Omental fat pad (tissue), 4 donors: Measurements from ENCODE around the gene CNP. TPM values are rescaled to one million over a fixed set of nuclear protein-coding genes. Genes with fewer than 3 reads are reported as not detected.
"Not testable (repeated sequence)": the region's sequence is repeated elsewhere in the genome, so short reads cannot be mapped to it uniquely, and the experiment has no call there.

Experiments
- ATAC-seq: fragments of 150-250 bp; one replicate; pipeline ENCODE4 v1.9.1; 2016; ENCODE audit warnings: mild to moderate bottlenecking, moderate library complexity; ENCODE audit not compliant: low FRiP score
- DNase-seq: peaks from one replicate; pipeline ENCODE4 v3.0.0-alpha.2; 2019; ENCODE audit warnings: low spot score
- CTCF ChIP-seq, 3 donors: fragments of 450-650 bp; IDR thresholded peaks; one replicate each; pipeline ENCODE4 v1.5.1; 2016 to 2017; ENCODE audit warnings: antibody characterized with exemption in 3 of 3, mild to moderate bottlenecking in 3 of 3, moderate library complexity in 2 of 3
- total RNA-seq, 4 donors: library from RNA; depleted of rRNA; stranded (reverse); fragments of >200 nt; gene quantifications; one replicate each; pipeline ENCODE4 v1.1.0, GENCODE V29; 2016

The CNP gene
- total RNA-seq, 4 donors from 2014 or later, result 42.2 to 62.9 (median 49.8) TPM

- TF ChIP-seq CTCF (IDR thresholded peaks at IDR 0.05), result no peak
- ATAC-seq (no peak), DNase-seq (no peak)
Measured at GRCh38 chr17:42018339-42018738, 51.7 kb downstream of the CNP start.

GRCh38 chr17:42018988-42019387 lies 52.4 kb downstream of the CNP start:
- TF ChIP-seq CTCF (IDR thresholded peaks at IDR 0.05), result no peak
- ATAC-seq (no peak), DNase-seq (no peak)

GRCh38 chr17:42019509-42020404 lies 53.2 kb downstream of the CNP start, which contains the start of gene NKIRAS2:
TSS of gene NKIRAS2 (plus strand) at chr17:42020090. CDS start at chr17:42021578, 1,488 bp downstream.
- DNase-seq (peak; percentile 78), ATAC-seq (peak; percentile 81)
- TF ChIP-seq CTCF (IDR thresholded peaks at IDR 0.05), result peak in 2 of 3 donors; percentile 22 to 93

GRCh38 chr17:42020845-42021244 lies 54.2 kb downstream of the CNP start:
- ATAC-seq, result not testable (repeated sequence)

GRCh38 chr17:42023524-42024349 lies 57.1 kb downstream of the CNP start:
- no peak for ATAC-seq
- DNase-seq, result no peak
- TF ChIP-seq CTCF (IDR thresholded peaks at IDR 0.05), result no peak

More at GRCh38 chr17:42020845-42021244, 54.2 kb downstream of the CNP start:
- not testable (repeated sequence) for DNase-seq

- no peak for DNase-seq
- TF ChIP-seq CTCF (IDR thresholded peaks at IDR 0.05), result no peak
- peak; percentile 5 for ATAC-seq
Measured at GRCh38 chr17:42025191-42025579, 58.6 kb downstream of the CNP start.

- TF ChIP-seq CTCF (IDR thresholded peaks at IDR 0.05), result no peak
- DNase-seq (no peak), ATAC-seq (no peak)
Measured at GRCh38 chr17:42025936-42026335, 59.3 kb downstream of the CNP start.
